GM12864 (cell line): Measurements from ENCODE around the gene TACR2.

ENCODE experiments used
- DNase-seq: peaks from one replicate; pipeline ENCODE4 v3.0.0-alpha.2; 2011; ENCODE audit warnings: low read depth
- H3K4me3 ChIP-seq: 2 replicates; pipeline ENCODE4 v1.5.1; 2011; ENCODE audit warnings: mild to moderate bottlenecking, low read depth, low read length, control low read depth
- TF ChIP-seq, protein P1 (sequence below): IDR thresholded peaks from 2 replicates; pipeline ENCODE4 v1.5.1; 2011; ENCODE audit warnings: low read depth, mild to moderate bottlenecking, moderate library complexity, low read length, control low read depth, inconsistent platforms; ENCODE audit errors: missing control alignments

TACR2 gene

GRCh38 chr10:69403066-69403465, 13.7 kb downstream of the TACR2 start:
- no peak for DNase-seq
- TF ChIP-seq, protein P1, sequence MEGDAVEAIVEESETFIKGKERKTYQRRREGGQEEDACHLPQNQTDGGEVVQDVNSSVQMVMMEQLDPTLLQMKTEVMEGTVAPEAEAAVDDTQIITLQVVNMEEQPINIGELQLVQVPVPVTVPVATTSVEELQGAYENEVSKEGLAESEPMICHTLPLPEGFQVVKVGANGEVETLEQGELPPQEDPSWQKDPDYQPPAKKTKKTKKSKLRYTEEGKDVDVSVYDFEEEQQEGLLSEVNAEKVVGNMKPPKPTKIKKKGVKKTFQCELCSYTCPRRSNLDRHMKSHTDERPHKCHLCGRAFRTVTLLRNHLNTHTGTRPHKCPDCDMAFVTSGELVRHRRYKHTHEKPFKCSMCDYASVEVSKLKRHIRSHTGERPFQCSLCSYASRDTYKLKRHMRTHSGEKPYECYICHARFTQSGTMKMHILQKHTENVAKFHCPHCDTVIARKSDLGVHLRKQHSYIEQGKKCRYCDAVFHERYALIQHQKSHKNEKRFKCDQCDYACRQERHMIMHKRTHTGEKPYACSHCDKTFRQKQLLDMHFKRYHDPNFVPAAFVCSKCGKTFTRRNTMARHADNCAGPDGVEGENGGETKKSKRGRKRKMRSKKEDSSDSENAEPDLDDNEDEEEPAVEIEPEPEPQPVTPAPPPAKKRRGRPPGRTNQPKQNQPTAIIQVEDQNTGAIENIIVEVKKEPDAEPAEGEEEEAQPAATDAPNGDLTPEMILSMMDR = no peak
- H3K4me3 ChIP-seq = no peak overlapping the region

DNA sequence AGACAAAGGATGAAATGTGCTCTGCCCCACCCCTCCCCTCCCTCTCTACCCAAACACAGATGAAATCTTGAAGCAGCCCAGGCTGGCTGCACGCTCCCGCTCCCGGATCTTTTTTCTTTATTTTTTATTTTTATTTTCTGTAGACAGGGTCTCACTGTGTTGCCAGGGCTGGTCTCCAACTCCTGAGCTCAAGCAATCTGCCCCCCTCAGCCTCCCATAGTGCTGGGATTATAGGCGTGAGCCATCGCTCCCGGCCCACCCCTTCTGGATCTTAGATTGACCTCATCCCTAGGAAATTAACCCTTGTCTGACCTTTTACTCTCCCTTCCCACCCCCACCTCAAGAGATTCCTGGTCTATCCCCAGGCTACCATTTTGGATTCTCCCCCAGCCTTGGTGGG, 14.3 kb downstream of the TACR2 start:
- no peak overlapping the region for H3K4me3 ChIP-seq
- no peak for DNase-seq
- TF ChIP-seq, protein P1 = no peak

DNA sequence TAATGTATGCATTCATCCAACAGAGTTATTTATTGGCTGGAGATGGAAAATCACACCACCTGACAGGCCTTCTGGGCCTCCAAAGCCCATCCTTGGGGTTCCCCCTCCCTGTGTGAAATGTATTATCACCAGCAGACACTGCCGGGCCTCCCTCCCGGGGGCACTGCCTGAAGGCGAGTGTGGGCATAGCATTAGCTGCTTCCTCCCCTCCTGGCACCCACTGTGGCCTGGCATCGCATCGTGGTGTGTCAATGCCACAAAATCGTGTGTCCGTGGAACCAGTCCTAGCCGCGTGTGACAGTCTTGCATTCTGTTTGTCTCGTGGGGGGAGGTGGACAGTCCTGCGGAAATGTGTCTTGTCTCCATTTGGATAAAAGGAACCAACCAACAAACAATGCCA, 15.3 kb downstream of the TACR2 start:
- H3K4me3 ChIP-seq = no peak overlapping the region
- TF ChIP-seq, protein P1 = no peak
- no peak for DNase-seq

DNA sequence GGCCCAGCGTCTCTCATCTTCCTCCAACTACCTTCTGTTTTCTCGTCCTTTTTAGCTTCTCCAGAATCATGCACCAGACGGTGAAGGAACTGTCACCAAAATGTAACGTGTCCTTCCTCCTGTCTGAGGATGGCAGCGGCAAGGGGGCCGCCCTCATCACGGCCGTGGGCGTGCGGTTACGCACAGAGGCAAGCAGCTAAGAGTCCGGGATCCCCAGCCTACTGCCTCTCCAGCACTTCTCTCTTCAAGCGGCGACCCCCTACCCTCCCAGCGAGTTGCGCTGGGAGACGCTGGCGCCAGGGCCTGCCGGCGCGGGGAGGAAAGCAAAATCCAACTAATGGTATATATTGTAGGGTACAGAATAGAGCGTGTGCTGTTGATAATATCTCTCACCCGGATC, 15.8 kb downstream of the TACR2 start:
- TF ChIP-seq, protein P1 = no peak
- H3K4me3 ChIP-seq = no peak overlapping the region
- DNase-seq = no peak

- no peak for DNase-seq
- H3K4me3 ChIP-seq = no peak overlapping the region
- TF ChIP-seq, protein P1 = no peak
Measured at GRCh38 chr10:69398466-69398865, 18.3 kb downstream of the TACR2 start.

DNA sequence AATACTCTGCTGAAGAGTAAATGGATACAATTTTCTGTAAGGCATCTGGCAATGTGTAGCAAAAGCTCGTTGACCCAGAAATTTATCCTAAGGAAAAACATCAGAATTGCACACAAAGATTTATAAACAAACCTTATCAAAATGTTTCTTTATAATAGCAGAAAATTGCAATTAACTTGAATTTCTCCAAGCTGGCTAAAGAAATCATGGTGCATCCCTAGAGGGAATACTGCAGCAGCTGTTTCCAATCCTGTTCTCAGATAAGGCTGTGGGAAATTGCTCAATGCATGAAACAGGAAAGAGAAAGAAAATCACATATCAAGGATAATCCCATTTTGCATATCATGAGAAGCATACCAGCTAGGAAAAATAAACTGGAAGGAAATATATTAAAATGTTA, 18.7 kb downstream of the TACR2 start:
- no peak for DNase-seq
- no peak overlapping the region for H3K4me3 ChIP-seq
- TF ChIP-seq, protein P1 = no peak

GRCh38 chr10:69394020-69394419, 22.7 kb downstream of the TACR2 start:
- no peak for DNase-seq
- TF ChIP-seq, protein P1 = no peak
- no peak overlapping the region for H3K4me3 ChIP-seq
